ENCODE measurements around the gene BIN1.

Gene BIN1

GRCh38 chr2:127102521-127103242 is 4.3 kb downstream of the BIN1 start:
- DNase-seq, result no peak

- no peak for DNase-seq
Measured at GRCh38 chr2:127101756-127102477, 5.0 kb downstream of the BIN1 start.

- DNase-seq, result no peak
Measured at GRCh38 chr2:127101048-127101611, 5.8 kb downstream of the BIN1 start.

GRCh38 chr2:127100251-127101047 is 6.5 kb downstream of the BIN1 start:
- DNase-seq, result no peak

GRCh38 chr2:127098711-127099110 is 8.2 kb downstream of the BIN1 start:
- no peak for DNase-seq

- no peak for DNase-seq
Measured at GRCh38 chr2:127097841-127098651, 8.9 kb downstream of the BIN1 start.

- no peak for DNase-seq
Measured at GRCh38 chr2:127097471-127097765, 9.5 kb downstream of the BIN1 start.

GRCh38 chr2:127096718-127097470 is 10.1 kb downstream of the BIN1 start:
- no peak for DNase-seq

GRCh38 chr2:127096280-127096679 is 10.7 kb downstream of the BIN1 start:
- DNase-seq, result no peak

GRCh38 chr2:127095784-127096183 is 11.2 kb downstream of the BIN1 start:
- no peak for DNase-seq

GRCh38 chr2:127095367-127095641 is 11.7 kb downstream of the BIN1 start:
- DNase-seq, result no peak

- DNase-seq, result no peak
Measured at GRCh38 chr2:127094509-127095366, 12.2 kb downstream of the BIN1 start.

GRCh38 chr2:127093648-127094210 is 13.2 kb downstream of the BIN1 start:
- no peak for DNase-seq

GRCh38 chr2:127092901-127093516 is 13.9 kb downstream of the BIN1 start:
- DNase-seq, result no peak

- no peak for DNase-seq
Measured at GRCh38 chr2:127092306-127092705, 14.6 kb downstream of the BIN1 start.

- DNase-seq, result no peak
Measured at GRCh38 chr2:127091886-127092285, 15.1 kb downstream of the BIN1 start.

- no peak for DNase-seq
Measured at GRCh38 chr2:127091148-127091547, 15.8 kb downstream of the BIN1 start.

- no peak for DNase-seq
Measured at GRCh38 chr2:127090281-127091120, 16.5 kb downstream of the BIN1 start.

- DNase-seq, result no peak
Measured at GRCh38 chr2:127089478-127090235, 17.3 kb downstream of the BIN1 start.

Measured in activated CD4-positive, CD25-positive, alpha-beta regulatory T cell (primary cell).